A375 (cell line): ENCODE measurements around the gene DPYSL3. TPM values are rescaled to one million over a fixed set of nuclear protein-coding genes. Genes with fewer than 3 reads are reported as not detected.

Experiments
- small RNA-seq: library from RNA; depleted of rRNA; stranded (forward); fragments of <200 nt; gene quantifications from one replicate; pipeline ENCODE3, GENCODE V24; 2014
- total RNA-seq: library from RNA; depleted of rRNA; stranded (reverse); fragments of >200 nt; shearing (Covaris generic); gene quantifications from 2 replicates; pipeline ENCODE4 v1.2.3, GENCODE V29; 2014; rRNA removed

The DPYSL3 gene
- 30.1 and 33.1 TPM in 2 replicates for total RNA-seq

DNA sequence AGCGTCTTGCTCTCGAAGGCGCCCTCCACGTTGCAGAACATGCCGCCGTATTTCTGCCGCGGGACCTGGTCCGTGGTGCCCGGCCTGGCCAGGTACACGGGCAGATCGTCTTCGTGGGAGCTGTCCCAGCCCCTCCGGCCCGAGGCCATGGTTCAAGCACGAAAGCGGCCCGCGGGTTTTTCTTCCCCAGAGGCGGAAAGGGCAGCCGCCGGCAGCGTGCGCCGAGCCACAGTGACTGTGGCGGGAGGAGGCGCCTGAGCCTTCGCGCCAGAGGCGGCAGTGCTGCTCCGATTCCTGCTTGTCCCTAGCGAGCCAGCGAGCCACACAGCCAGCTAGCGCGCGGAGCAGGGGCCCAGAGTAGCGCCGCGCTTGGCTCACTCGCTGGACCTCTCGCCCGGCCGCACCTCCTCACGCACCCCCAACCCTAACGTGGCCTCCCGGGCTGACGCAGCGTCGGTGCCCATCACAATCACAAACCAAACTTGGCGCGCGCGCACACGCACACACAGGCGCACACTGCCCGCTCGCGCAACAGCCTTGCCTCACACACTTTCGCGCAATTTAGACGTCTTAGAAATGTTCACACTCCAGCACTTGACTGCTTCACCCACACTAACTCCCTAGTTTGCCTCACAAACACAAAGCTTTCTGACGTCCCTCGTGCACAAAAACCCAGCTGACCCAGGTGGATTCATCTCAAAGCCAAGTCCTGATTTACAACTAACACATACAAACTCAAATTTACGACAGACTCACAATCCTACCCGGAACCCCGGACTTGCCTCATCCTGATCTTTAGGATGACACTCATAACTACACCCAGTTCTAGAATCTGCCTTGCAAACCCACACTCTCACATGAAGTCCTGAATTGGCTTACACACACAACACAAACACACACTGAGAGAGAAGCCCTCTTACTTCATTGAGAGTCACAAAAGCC lies at the start of gene DPYSL3:
Gene DPYSL3 (minus strand): TSS at position 359 of the 942 bp plus-strand sequence. CDS start 210 bp downstream, at position 149.

Small RNA genes within 50 kb of the gene (small RNA-seq; reads per million reads assigned to genes)
- not detected for gene AC011373.1
